K562 (cell line): Measurements from ENCODE around the gene TIFAB. TPM values are rescaled to one million over a fixed set of nuclear protein-coding genes. Genes with fewer than 3 reads are reported as not detected.

Experiments used
- ATAC-seq: fragments of 200-7000 bp; cut with Tn5 transposase; 3 replicates; pipeline ENCODE4 v1.9.1; 2020; ENCODE audit warnings: moderate library complexity
- BruUV-seq: library from RNA; stranded (reverse); fragments of 400-500 nt; replicated peaks from 2 replicates; lab custom pipeline; 2021; lab: Mats Ljungman, UMichigan
- CTCF ChIA-PET: fragments of 300-600 bp; formaldehyde crosslinking; extraction: SDS; loops from one replicate; lab custom pipeline; 2021; ENCODE audit warnings: low intra/inter-chr PET ratio; lab: Yijun Ruan, JAX
- POLR2A ChIA-PET: fragments of 300-600, 350-650 bp; sonication (Branson Sonifier 250); formaldehyde crosslinking; extraction: SDS; loops from one replicate; lab custom pipeline; 2021; ENCODE audit warnings: antibody characterized with exemption, inconsistent platforms; lab: Yijun Ruan, JAX
- DNase-seq, 4 experiments: peaks; one replicate each; pipeline versions ENCODE4 v3.0.0 to v3.0.0-alpha.2; 2011 to 2018; ENCODE audit warnings: low spot score in 3 of 4, mixed read lengths in 3 of 4; ENCODE audit errors: extremely low read depth in 1 of 4
- FAIRE-seq: peaks from 2 replicates; lab custom pipeline; 2011; peaks lifted over from hg19 to GRCh38; lab: Jason Lieb, UNC
- H2AFZ ChIP-seq: 2 replicates; pipeline ENCODE4 v1.6.0; 2011; ENCODE audit warnings: low read depth, low read length, control low read depth, inconsistent platforms
- H3K27ac ChIP-seq: fragments of 200-600 bp; 3 replicates; pipeline ENCODE4 v1.8.0; 2011; ENCODE audit warnings: low read depth, mild to moderate bottlenecking, control low read depth, inconsistent platforms, low read length, moderate library complexity, mixed read lengths; ENCODE audit errors: extremely low read depth
- H3K27me3 ChIP-seq, 2 experiments: fragments of 300-600 bp in 1 of 2; 2 replicates in 1 of 2; 3 replicates in 1 of 2; pipeline versions ENCODE4 v1.6.0 to v1.8.0; 2011; ENCODE audit warnings: inconsistent platforms in 2 of 2, low read length in 2 of 2, mild to moderate bottlenecking in 1 of 2, mixed read lengths in 1 of 2, moderate library complexity in 1 of 2; ENCODE audit not compliant: control insufficient read depth in 2 of 2, insufficient read depth in 2 of 2
- H3K36me3 ChIP-seq: fragments of 300-600 bp; 3 replicates; pipeline ENCODE4 v1.8.0; 2011; ENCODE audit warnings: mild to moderate bottlenecking, low read length, inconsistent platforms; ENCODE audit not compliant: control insufficient read depth, insufficient read depth
- H3K4me1 ChIP-seq, 2 experiments: fragments of 200-600 bp in 1 of 2; replicated peaks in 1 of 2; 2 replicates in 1 of 2; 3 replicates in 1 of 2; pipeline versions ENCODE4 v1.5.1 to v1.8.0; 2011; ENCODE audit warnings: inconsistent platforms in 2 of 2, low read length in 2 of 2, mild to moderate bottlenecking in 1 of 2, mixed read lengths in 1 of 2, moderate library complexity in 1 of 2; ENCODE audit not compliant: control insufficient read depth in 2 of 2, insufficient read depth in 2 of 2
- H3K4me2 ChIP-seq: 2 replicates; pipeline ENCODE4 v1.6.1; 2011; ENCODE audit warnings: low read length, control low read depth, inconsistent platforms, mixed read lengths; ENCODE audit not compliant: insufficient read depth
- H3K4me3 ChIP-seq: fragments of 200-600 bp; sonication (generic), shearing (Covaris generic); 2 replicates; pipeline ENCODE4 v1.5.1; 2016; ENCODE audit warnings: control low read depth, inconsistent platforms
- H3K79me2 ChIP-seq: fragments of 200-600 bp; 3 replicates; pipeline ENCODE4 v1.8.0; 2011; ENCODE audit warnings: low read length, inconsistent platforms; ENCODE audit not compliant: control insufficient read depth, insufficient read depth
- H3K9ac ChIP-seq, 2 experiments: 2 replicates each; pipeline versions ENCODE4 v1.6.0 to v1.6.1; 2011; ENCODE audit warnings: low read depth in 2 of 2, low read length in 2 of 2, control low read depth in 1 of 2, inconsistent platforms in 1 of 2, mild to moderate bottlenecking in 1 of 2, mixed read lengths in 1 of 2; ENCODE audit not compliant: insufficient read depth in 1 of 2
- H3K9me1 ChIP-seq: one replicate; pipeline ENCODE4 v1.6.0; 2011; ENCODE audit warnings: inconsistent platforms, mild to moderate bottlenecking, low read length, moderate library complexity; ENCODE audit not compliant: control insufficient read depth, insufficient read depth
- H3K9me3 ChIP-seq: replicated peaks from 2 replicates; pipeline ENCODE4 v1.5.1; 2011; ENCODE audit warnings: low read depth, low read length, inconsistent platforms; ENCODE audit not compliant: control insufficient read depth, insufficient read depth
- H4K20me1 ChIP-seq: replicated peaks from 2 replicates; pipeline ENCODE4 v1.6.1; 2011; ENCODE audit warnings: low read length, inconsistent platforms, mixed read lengths; ENCODE audit not compliant: control insufficient read depth, insufficient read depth
- ARID1B ChIP-seq: fragments of 450-650 bp; IDR thresholded peaks from 2 replicates; pipeline ENCODE4 v1.6.1; 2016; ENCODE audit warnings: antibody characterized with exemption, mild to moderate bottlenecking, inconsistent platforms
- EGR1 ChIP-seq: fragments of 450-650 bp; conservative IDR thresholded peaks from 2 replicates; pipeline ENCODE4 v1.6.1; 2017; ENCODE audit warnings: mild to moderate bottlenecking
- GABPA ChIP-seq: fragments of 200-800 bp; sonication (Bioruptor generic); conservative IDR thresholded peaks from 2 replicates; pipeline ENCODE4 v1.6.1; 2016; ENCODE audit warnings: low read depth, missing genetic modification characterization, missing compliant biosample characterization
- KAT7 ChIP-seq: sonication (generic); formaldehyde crosslinking; IDR thresholded peaks from 2 replicates; pipeline ENCODE4 v1.8.0; 2022; ENCODE audit warnings: missing genetic modification reagents, mild to moderate bottlenecking, borderline replicate concordance
- NRF1 ChIP-seq, 2 experiments: fragments of 450-650 bp; IDR thresholded peaks in 1 of 2; conservative IDR thresholded peaks in 1 of 2; 2 replicates each; pipeline ENCODE4 v1.6.1; 2014; ENCODE audit warnings: mild to moderate bottlenecking in 2 of 2
- TEAD4 ChIP-seq, 2 experiments: sonication (generic) in 1 of 2; formaldehyde crosslinking in 1 of 2; IDR thresholded peaks; 2 replicates each; pipeline versions ENCODE4 v1.6.1 to v1.8.0; 2012 to 2022; ENCODE audit warnings: borderline replicate concordance in 1 of 2, inconsistent platforms in 1 of 2, low read length in 1 of 2, mild to moderate bottlenecking in 1 of 2, missing genetic modification reagents in 1 of 2
- WGBS: fragments of 100-300 bp; shearing (Covaris generic); methylation state at CpG from one replicate; pipeline ENCODE4 v1.1.6; 2016; ENCODE audit warnings: low coverage, mixed read lengths; ENCODE audit not compliant: insufficient coverage; ENCODE audit errors: missing lambda C conversion rate; 5-methylcytosine and 5-hydroxymethylcytosine counted together
- in situ Hi-C: fragments of 300-500 bp; cut with MboI; formaldehyde crosslinking; loops from 4 replicates; pipeline ENCODE4 v1.15.0; 2018; ENCODE audit warnings: inconsistent platforms, mixed read lengths
- intact Hi-C: fragments of 100-400 bp; cut with micrococcal nuclease; formaldehyde crosslinking; loops from 2 replicates; pipeline ENCODE4 v1.14.2; 2022
- polyA plus RNA-seq, 8 experiments: library from polyadenylated mRNA; depleted of rRNA in 4 of 8; stranded (reverse) in 5 of 8; unstranded in 3 of 8; fragments of >200 nt; fragmentation: Nextera tagmentation in 2 of 8; fragmentation: Illumina TruSeq in 1 of 8; extraction: Ambion mirVana in 2 of 8; extraction: Trizol in 1 of 8; gene quantifications; 2 replicates each; pipeline versions ENCODE4 v1.2.1 to v1.2.3, GENCODE V29; 2011 to 2014; ENCODE audit warnings: inconsistent platforms in 1 of 8, missing spikeins in 1 of 8
- total RNA-seq, 7 experiments: library from RNA; depleted of rRNA in 6 of 7; stranded (reverse); fragments of >200 nt in 6 of 7; fragmentation: Illumina TruSeq in 2 of 7; extraction: Trizol in 2 of 7; gene quantifications; 2 replicates each; pipeline versions ENCODE4 v1.2.1 to v1.2.3, GENCODE V29; 2011 to 2021; ENCODE audit warnings: low replicate concordance in 1 of 7
- TF ChIP-seq, protein P1 (sequence below), 3 experiments: fragments of 200-800 bp in 1 of 3; fragments of 250-450 bp in 1 of 3; fragments of 450-650 bp in 1 of 3; sonication (Bioruptor Pico) in 1 of 3; sonication (Bioruptor generic) in 1 of 3; formaldehyde crosslinking in 1 of 3; IDR thresholded peaks; 2 replicates each; pipeline versions ENCODE4 v1.6.1 to v1.8.0; 2016 to 2022; ENCODE audit warnings: mild to moderate bottlenecking in 2 of 3, missing genetic modification characterization in 2 of 3, missing compliant biosample characterization in 1 of 3, moderate library complexity in 1 of 3
- TF ChIP-seq, protein P2 (sequence below): fragments of 250-450 bp; sonication (Bioruptor Pico); IDR thresholded peaks from 2 replicates; pipeline ENCODE4 v1.5.0; 2021

TIFAB gene
- total and polyA plus RNA-seq, 9 of the 15 experiments (the other 6 are each of a cell fraction or from before 2014, with no cell fraction given): not detected

DNA sequence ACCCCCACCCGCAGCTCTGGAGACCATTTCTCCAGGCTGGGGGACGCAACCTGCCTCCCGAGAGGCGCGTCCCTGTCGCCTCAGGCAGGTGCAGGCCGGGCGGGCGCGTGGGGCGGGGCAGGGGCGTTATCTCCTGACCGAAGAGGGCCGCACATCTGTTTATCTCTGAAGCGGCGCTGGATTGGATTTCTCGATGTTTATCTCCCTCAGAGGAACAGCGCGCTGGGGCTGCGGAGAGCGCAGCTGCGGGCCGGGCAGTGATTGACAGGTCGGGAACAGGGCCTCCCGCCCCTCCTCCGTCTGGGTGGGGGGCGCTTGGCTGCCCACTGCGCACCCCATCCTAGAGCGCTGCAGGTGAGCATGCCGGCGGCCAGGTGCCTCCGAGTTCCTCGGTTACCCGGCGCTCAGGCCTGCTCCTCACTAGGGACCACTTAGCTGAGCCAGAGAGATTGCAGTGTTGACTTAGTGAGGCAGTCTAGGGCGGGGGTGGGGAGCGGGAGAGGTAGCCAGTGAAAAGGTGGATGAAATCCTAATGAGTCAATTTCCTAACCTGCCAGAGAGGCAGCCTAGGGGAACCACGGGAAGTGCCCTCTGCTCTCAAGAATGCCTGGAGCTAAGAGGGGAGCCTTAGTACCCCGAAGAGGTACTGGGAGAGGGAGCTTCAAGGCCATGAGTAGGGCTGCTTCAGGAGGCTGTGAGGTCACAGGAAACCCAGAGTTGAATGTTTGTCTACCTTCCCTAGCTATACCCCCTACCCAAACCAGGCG is 39.6 kb upstream of the TIFAB start (continued):
- TF ChIP-seq KAT7 (CRISPR knock-in tag) (no peak), NRF1 (conservative IDR thresholded peaks at IDR 0.05 in 1 of 2, IDR thresholded peaks at IDR 0.05 in 1 of 2) (peak; percentile 60 to 68), ARID1B (peak; percentile 60; the same call in 1 of the 2 replicates), EGR1 (peak; percentile 40; the same call in 1 of the 2 replicates), TEAD4 (IDR thresholded peaks at IDR 0.05; ENCODE audit: low read length) (peak; percentile 54; the same call in 1 of the 2 replicates), TEAD4 (CRISPR knock-in tag; IDR thresholded peaks at IDR 0.05; ENCODE audit: borderline replicate concordance) (no peak)

DNA sequence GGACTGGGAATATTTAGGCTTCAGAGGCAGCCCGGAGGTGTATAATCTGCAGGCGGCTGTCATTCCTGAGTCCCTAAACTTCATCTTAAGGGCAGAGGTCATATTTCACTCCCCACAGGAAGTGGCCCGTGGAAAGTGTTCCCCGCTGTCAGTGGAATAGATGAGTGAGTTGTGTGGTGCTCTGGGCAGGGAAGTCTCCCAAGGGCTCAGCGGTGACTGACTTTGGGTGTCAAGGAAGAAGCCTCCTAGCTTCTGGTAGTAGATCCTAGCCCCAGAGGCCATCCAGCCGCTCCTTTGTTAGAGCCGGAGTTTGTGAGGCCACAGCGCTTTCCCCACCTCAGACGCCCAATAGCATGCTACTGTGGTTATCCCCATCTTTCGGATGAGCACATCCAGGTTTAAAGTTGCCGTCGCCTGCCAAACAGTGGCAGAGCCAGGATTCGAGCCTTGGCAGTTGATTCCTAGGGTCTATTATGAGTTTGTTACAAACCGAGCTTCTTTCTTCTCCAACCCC is 38.9 kb upstream of the TIFAB start:
- in situ Hi-C loops: no loop called here
- Histone ChIP-seq H3K4me1 (peaks cover 8 to 34% of the 10 kb centered on the region in 2 experiments; a peak in 4 of 5 replicates), H3K27me3 (peaks cover 0 to 4% of the 10 kb centered on the region in 2 experiments; a peak in 1 of 5 replicates), H3K9ac (no peak overlapping the region)
- TF ChIP-seq, protein P1, sequence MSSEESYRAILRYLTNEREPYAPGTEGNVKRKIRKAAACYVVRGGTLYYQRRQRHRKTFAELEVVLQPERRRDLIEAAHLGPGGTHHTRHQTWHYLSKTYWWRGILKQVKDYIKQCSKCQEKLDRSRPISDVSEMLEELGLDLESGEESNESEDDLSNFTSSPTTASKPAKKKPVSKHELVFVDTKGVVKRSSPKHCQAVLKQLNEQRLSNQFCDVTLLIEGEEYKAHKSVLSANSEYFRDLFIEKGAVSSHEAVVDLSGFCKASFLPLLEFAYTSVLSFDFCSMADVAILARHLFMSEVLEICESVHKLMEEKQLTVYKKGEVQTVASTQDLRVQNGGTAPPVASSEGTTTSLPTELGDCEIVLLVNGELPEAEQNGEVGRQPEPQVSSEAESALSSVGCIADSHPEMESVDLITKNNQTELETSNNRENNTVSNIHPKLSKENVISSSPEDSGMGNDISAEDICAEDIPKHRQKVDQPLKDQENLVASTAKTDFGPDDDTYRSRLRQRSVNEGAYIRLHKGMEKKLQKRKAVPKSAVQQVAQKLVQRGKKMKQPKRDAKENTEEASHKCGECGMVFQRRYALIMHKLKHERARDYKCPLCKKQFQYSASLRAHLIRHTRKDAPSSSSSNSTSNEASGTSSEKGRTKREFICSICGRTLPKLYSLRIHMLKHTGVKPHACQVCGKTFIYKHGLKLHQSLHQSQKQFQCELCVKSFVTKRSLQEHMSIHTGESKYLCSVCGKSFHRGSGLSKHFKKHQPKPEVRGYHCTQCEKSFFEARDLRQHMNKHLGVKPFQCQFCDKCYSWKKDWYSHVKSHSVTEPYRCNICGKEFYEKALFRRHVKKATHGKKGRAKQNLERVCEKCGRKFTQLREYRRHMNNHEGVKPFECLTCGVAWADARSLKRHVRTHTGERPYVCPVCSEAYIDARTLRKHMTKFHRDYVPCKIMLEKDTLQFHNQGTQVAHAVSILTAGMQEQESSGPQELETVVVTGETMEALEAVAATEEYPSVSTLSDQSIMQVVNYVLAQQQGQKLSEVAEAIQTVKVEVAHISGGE (CRISPR knock-in tag; IDR thresholded peaks at IDR 0.05): peak in 1 of 3 experiments; percentile 38; a peak in 1 of 6 replicates
- peak; percentile 33; the same call in 1 of the 2 replicates for TF ChIP-seq GABPA (tag)
- TF ChIP-seq, protein P2, sequence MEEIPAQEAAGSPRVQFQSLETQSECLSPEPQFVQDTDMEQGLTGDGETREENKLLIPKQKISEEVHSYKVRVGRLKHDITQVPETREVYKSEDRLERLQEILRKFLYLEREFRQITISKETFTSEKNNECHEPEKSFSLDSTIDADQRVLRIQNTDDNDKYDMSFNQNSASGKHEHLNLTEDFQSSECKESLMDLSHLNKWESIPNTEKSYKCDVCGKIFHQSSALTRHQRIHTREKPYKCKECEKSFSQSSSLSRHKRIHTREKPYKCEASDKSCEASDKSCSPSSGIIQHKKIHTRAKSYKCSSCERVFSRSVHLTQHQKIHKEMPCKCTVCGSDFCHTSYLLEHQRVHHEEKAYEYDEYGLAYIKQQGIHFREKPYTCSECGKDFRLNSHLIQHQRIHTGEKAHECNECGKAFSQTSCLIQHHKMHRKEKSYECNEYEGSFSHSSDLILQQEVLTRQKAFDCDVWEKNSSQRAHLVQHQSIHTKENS (CRISPR knock-in tag): no peak
- TF ChIP-seq, all 486 proteins: peak for 2
- ATAC-seq (no peak), DNase-seq (no peak), FAIRE-seq (no peak)
- no peak overlapping the region for H3K27ac ChIP-seq
- H3K79me2 ChIP-seq: no peaks in the 10 kb centered on the region
- ChIA-PET CTCF (no interaction called here), POLR2A (interaction anchor here (0.5 to 0.9 kb wide), 4 partner anchors 9 to 20 kb away, joined by 3 to 4 read pairs (median 3); no protein-coding TSS in a partner anchor)
- H2AFZ ChIP-seq: no peak overlapping the region
- no peak overlapping the region for H3K4me2 ChIP-seq
- no peaks in the 10 kb centered on the region for H3K9me3 ChIP-seq
- BruUV-seq: no TSS peak
- H4K20me1 ChIP-seq: peaks cover 10% of the 10 kb centered on the region
- no peaks in the 10 kb centered on the region for H3K9me1 ChIP-seq
- 39% methylated on average over 12 of the region's 14 CpGs for whole genome bisulfite sequencing
- intact Hi-C loops: no loop called here
- no peak overlapping the region for H3K4me3 ChIP-seq
- H3K36me3 ChIP-seq: no peaks in the 10 kb centered on the region
